Skeletal muscle cell (primary cell): ENCODE results near the gene JSRP1.

ENCODE experiments used
- DNase-seq: peaks from one replicate; pipeline ENCODE4 v3.0.0-alpha.2; 2010; ENCODE audit warnings: low read depth
- H3K4me3 ChIP-seq: 2 replicates; pipeline ENCODE4 v1.5.1; 2011; ENCODE audit warnings: low read depth, mild to moderate bottlenecking, control low read depth, low read length, moderate library complexity

The JSRP1 gene

DNA sequence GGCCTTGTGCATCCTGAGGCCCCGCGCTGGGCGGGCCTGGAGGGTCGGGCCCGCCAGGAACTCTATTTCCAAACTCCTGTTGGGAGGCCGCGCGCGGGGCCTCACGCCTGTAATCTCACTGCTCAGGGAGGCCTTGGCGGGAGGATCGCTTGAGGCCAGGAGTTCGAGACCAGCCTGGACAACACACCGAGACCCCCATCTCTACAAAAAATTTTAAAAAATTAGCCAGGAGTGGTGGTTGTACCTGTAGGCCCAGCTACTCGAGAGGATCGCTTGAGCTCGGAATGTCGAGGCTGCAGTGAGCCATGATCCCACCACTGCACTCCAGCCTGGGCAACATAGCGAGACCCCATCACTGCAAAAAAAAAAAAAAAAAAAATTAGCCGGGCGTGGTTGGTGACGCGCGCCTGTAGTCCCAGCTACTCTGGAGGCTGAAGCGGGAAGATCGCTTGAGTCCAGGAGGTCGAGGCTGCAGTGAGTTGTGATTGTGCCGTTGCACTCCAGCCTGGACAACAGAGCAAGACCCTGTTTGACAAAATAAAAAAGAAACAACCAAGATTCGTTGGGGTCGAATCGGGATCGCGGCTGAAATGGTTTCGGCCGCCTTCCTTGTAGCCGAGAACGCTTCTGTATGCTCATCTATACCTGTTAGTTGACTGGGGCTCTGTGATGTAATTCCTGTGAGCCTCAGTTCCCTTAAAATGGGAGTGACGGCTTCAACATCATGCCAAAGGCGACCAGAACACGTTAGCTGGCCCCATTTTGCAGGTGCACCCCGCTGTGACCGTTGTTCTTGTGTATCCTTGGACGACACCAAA, 19.0 kb downstream of the JSRP1 start:
- no peak for DNase-seq
- H3K4me3 ChIP-seq, result peak overlapping the region; percentile 78

DNA sequence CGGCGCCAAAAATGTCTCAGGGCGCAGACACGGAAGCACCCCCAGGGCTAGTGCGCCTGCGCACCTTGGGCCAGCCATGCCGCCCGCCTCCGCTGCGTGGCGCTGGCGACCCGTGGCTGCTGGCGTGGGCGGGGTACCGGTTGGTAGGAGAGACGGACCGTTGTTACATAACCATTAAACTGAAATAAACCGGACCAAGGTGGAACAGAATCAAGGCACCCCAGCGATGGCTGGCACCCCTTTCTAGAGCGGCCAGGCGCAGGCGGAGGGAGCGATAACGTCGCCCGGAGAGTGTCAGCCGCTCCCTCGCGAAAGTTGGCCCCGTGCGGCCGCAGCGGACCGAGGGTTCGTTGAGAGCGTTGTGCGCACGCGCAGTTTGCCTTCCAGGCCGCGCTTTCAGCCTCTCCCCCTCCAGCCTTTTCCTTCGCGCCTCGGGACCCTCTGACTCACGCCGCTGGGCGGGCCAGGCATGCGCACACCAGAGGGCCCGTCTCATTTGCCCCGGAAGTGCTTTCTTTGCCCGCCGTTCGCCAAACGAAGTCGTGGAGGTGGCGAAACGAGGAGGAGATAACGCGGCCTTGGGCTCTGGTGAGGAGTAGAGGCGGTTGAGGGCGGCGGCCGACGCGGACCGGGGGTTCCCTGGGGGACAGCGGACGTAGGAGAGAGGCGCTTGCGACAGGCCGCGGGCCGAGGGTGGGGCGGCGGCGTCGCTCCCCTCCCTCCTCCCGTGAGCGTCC, 19.7 kb downstream of the JSRP1 start, which contains the start of the genes PLEKHJ1 and SF3A2:
Gene PLEKHJ1, minus strand, starts transcription at position 16 of the 737 bp plus-strand sequence. CDS start 81 bp downstream, outside the sequence.
Gene SF3A2, plus strand, starts transcription at position 511 of the 737 bp plus-strand sequence. CDS start 6,595 bp downstream, outside the sequence.
- DNase-seq, result peak; percentile 88
- peak within 1 kb of the TSS; percentile 78 for H3K4me3 ChIP-seq

DNA sequence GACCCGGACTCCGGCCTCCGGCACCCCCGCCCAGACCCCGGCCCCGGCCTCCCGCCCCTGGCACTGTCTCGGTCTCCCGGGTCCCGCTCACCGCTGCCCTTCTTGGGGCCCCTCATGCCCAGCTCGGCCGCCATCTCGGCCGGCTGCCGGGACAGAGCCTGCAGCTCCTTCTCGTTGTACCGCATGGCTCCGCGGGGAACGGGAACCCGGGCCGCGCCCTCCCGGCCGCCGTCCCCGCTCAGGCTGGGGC, 20.2 kb downstream of the JSRP1 start:
- peak overlapping the region; percentile 78 for H3K4me3 ChIP-seq
- DNase-seq, result no peak

DNA sequence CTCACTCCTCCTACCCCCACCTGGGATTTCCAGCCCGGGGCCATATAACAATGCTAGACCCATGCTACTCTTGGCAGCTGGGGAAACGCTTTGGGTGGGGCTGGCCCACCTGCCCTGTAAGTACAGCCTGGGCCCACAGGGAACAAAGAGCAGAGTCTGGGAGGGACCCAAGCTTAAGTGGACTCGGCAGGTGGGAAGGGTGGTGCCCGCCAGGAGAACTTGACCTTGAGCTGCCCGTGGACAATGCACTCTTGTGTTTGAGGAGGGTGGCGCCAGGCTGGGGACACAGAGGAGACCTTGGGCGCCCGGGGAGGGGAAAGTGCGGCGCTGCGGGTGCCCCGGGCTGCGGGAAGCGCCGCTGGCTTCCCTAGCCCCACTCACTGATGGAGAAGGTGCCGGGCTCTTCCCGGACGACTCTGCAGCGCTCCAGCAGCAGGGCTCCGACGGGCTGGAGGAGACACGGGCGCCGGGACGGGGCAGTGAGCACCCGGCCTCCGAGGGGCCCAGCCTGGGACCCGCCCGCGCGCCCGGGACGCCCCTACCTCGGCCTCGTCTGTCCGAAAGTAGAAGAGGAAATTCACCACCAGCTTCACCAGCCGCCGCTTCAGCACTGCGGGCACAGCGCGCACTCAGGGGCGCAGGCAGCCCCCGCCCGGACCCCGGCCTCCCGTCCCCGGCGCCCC, 20.7 kb downstream of the JSRP1 start:
- no peak for DNase-seq
- H3K4me3 ChIP-seq, result peak overlapping the region; percentile 78

DNA sequence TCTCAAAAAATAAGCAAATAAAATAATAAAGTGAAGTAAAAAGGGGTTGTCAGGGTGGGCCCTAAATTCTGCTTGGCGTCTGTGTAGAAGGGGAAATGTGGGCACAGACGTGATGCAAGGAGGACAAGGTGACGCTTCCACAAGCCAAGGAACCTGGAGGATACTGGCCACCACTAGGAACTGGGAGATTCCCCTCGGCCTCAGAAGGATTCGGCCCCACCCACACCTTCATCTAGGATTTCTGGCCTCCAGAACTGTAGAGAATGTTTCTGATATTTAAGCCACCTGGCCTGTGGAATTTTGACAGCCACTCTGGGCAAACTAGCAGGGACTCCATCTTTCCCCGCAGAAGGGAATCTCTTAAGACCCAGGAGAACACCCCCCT, 21.2 kb downstream of the JSRP1 start:
- H3K4me3 ChIP-seq, result peak overlapping the region; percentile 78
- DNase-seq, result no peak

DNA sequence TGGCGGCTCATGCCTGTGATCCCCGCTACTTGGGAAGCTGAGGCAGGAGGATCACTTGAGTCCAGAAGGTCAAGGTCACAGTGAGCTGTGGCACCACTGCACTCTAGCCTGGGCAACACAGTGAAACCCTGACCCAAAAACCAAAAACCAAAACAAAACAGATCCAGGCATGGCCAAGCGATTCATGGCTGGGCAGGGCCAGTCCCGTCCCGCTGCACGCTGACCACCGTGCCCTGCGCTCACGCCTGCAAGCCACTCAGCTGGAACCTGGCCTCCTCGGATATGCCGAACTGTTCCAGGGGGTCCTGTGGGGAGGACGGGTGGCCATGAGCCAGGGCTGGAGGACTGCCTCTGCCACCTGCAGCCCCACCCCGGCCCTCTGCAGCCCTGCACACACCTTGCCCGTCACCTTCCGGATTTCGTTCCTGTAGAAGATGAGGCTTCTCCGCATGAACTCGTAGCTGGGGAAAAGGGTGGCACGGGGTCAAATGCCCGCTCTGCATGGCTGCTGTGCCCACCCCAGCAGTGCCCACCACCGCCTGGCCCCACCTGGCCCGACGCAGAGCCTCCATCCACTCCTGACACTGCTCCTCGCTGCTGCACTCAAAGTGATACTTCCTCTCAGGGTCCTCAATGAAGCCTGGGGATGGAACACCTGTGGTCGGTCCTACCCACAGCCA, 22.5 kb downstream of the JSRP1 start:
- no peak overlapping the region for H3K4me3 ChIP-seq
- no peak for DNase-seq

DNA sequence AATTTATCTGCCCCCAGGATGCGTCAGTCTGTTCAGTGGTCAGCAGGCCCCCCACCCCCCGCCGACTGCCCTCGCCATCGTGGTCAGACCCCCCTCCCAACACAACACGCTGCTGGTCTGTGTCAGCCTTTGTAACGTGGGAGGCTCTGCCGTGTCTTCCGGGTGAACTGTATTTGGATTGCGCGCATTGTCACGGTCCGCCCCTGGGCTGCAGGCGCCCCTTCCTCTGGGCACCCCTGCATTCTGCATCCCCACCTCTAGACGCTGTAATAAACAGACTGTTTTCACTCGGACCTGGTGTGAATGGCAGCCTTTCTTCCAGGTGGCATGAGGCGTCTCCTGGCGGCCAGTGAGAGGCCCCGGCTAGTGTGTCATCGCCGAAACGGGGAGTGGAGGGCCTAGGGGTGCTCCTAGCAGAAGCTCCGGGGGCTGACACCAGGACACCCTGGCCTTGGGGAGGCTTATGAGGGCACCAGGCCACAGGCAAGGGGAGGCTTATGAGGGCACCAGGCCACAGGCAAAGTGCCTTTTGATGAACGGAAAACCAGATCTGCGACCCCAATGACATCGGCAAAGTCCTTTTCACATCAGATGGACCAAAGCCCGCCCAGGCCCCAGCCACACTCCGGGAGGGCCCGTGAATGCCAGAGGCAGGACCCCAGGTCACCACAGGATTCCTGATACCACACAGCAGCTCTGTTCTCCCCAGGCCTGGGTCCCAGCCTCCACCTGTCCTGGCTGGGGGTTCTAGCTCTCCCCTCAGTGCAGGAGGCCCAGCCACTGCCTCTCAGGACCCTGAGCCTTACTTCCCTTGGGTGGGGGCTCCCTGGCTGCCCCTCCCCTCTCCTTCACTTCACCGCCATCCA, 23.7 kb downstream of the JSRP1 start:
- H3K4me3 ChIP-seq, result no peak overlapping the region
- no peak for DNase-seq

DNA sequence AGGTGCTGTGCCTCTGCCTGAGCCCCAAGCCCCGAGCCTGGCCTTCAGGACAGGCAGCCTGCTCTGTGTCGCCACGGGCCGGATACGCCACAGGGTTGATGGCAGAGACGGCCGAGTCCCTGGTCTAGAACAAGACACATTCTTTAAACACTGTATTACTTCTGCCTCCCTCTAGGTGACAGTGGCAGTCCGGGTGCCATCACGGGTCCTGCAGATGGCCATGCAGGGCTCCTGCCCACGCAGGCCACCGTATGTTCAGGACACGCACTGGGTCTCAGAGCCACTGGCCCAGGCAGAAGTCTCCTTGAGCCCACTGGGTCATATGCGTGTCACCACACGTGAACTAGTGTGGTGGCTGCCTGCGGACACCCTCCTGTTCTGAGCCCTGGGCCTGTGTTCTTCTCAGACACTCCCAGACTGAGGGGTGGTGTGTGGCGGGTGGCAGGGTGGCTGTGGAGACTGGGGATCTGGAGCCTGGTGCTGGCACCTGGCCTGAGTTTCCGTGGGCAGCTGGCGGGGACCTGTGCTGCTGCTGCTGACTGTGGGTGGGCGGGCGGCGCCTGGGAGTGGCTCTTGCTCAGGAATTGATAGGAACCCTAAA, 24.5 kb downstream of the JSRP1 start:
- H3K4me3 ChIP-seq, result no peak overlapping the region
- DNase-seq, result no peak

DNA sequence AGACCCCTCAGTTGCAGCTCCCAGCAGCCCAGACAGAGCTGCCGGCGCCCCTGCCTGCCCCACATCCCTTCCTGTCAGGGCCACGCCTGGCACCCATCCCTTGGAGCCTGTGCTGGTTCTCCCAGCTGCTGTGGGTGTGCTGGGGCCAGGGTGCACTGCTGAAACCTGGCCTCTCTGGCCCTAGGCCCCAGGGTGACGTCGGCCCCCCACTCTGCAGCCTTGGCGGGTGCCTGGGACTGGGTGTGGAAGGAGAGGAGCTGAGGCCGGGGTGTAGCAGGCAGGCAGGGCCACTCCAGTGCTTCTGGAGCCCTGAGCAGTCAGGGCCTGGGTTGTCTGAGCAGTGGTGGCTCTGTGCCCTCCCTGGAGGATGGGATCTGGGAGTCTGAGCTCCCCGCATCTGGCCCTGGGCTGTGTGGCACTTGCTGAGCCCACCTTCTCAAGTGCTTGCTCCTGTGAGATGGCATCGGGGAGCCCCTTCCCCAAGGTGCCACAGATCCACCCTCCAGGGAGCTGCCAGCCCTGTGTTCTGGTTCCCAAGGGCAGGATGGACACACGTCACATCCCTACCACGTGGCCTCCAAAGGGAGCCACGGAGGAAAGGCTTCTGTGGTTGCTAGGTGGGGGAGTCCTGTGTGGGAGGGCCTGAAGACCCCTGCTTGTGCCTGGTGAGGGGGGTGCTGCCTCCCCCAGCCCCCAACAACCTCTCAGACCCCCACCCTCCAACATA, 25.2 kb downstream of the JSRP1 start:
- DNase-seq, result no peak
- H3K4me3 ChIP-seq, result no peak overlapping the region

DNA sequence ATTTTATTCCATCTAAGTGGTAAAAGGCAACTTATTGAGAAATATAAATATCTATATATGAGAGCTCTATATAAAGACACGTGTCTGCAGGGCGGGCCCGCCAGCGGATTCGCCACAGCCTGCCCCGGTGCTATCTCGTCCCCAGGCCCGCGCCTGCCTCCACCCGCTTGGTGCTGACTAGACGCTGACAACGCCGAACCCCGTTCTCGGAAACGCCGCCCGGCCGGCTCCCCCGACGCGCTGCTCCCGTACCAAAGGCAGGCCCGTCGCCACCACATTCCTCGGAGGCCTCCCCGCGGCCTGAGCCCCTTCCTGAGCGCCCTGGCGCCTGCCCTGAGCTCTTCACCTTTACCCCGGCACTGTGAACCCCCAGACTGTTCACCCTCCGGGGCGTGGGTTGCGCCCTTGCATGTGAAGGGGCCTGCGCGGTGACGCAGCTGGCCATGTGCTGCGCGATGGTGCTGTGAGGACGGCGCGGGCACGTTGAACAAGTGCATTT, 26.1 kb downstream of the JSRP1 start:
- no peak for DNase-seq
- H3K4me3 ChIP-seq, result no peak overlapping the region

DNA sequence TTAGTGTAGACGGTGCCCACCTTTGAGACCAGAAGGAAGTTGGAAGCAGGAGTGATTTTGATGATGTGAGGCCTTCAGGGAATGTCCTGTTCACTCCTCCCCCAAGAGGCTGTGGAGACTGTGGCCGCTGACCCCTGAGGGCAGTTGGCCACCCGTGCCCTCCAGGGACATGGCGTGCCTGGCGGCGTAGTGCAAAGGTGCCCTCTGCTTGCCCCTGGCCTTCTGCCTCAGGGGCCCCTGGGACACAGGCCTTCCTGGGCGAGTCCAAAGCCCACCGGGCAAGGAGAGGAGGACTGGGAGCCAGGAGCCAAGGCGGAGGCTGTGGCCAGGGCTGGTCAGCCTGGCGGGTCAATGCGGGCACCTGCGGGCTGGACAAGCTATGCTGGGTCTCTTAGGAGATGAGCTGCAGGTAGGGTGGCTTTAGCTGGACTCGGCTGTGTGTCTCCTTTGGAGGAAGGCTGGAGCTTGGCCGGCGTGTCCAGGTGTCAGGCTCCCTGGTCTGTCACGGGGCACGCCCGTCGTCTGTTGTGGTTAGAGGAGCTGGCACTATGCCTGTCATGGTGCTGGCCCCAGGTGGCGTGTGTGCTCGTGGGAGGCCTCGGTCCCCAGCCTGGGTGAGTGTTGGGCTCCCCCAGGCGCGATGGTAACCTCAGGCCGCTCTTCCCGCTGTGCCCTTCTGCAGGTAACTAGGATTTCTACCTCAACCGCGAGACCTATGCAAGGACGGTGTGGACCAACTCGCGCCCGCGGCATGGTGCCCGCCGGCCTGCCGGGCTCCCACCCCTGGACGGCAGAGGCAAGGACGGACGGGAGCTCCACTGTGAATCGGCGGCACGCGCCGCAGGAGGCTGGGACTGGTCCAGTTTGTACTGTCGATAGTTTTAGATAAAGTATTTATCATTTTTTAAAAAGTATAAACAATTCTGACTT, 26.8 kb downstream of the JSRP1 start:
- no peak for DNase-seq
- H3K4me3 ChIP-seq, result no peak overlapping the region

DNA sequence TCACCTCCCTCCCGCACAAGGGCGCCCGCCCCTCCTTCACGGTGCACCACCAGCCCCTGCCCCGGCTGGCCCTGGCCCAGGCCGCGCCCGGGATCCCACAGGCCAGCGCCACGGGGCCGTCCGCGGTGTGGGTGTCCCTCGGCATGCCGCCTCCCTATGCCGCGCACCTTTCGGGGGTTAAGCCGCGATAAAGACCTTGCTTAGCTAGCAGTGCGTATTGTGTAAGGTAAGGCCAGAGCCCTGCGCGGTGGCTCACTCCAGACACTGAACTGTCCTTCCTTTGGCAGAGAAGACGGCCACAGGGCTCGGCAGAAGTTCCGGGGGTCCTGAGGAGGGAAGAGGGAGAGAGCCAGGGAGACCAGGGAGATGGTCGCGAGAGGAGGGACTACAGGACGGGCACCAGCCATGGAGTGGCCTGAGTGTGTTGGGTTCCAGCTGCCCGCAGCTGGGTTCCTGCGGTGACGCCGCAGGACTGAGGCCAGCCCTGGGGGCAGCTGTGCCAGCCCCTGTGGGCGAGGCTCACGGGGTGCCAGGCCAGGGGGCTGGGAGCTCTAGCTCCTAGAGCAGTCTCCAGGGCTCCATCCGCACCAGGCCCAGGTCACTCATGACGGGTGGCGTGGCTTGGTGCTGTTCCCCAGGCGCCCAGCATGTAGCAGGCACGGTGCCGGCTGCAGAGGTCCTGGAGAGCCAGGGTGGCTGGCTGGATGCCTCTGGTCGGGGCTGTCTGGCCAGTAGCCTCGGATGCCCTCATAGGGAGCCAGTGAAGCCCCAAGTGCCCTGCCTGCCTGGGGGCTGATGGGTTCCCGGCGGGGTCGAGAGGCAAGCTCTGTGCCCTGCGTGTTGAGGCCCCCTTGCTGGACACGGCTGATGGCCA, 27.8 kb downstream of the JSRP1 start:
- no peak for DNase-seq
- no peak overlapping the region for H3K4me3 ChIP-seq

DNA sequence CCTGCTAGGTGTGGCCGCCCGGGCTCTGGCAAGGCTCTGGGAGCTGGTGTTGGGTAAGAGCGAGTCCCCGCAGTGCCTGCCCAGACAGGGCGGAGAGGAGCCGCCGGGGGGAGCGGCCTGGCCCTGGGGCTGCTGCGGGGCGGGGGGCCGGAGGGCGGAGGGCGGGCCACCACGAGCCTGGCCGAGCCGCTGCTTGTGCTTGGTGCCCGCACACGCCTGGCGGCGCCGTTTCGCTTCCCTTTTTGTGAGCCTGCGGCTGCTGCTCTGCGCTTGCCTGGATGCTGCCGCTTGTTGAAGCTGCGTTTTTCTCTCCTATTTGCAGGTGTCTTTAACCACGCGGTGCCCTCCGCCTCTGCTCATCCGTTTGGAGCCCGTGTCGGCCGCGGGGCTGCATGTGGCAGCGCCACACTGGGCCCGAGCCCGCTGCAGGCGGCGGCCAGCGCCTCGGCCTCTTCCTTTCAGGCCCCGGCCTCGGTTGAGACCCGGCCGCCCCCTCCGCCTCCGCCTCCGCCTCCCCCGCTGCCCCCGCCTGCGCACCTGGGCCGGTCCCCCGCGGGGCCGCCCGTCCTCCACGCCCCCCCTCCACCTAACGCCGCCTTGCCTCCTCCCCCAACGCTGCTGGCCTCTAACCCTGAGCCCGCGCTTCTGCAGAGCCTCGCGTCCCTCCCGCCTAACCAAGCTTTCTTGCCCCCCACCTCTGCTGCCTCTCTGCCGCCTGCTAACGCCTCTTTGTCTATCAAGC, 28.6 kb downstream of the JSRP1 start:
- DNase-seq, result no peak
- no peak overlapping the region for H3K4me3 ChIP-seq

DNA sequence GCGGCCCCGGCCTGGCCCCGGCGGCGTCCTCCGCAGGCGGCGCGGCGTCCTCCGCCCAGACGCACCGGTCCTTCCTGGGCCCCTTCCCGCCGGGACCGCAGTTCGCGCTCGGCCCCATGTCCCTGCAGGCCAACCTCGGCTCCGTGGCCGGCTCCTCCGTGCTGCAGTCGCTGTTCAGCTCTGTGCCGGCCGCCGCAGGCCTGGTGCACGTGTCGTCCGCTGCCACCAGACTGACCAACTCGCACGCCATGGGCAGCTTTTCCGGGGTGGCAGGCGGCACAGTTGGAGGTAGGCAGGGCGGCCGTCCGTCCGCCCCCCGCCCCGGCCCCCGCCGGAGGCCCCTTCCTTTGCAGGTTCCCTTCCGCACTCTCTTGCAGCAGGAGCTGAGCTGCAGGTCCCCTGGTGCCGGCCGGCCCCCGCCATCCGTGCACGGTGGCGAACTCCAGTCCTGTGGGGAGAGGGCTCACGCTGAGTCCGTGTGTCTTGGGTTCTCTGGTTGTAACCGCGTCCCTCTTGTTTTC, 29.3 kb downstream of the JSRP1 start:
- DNase-seq, result no peak

More for the DNA sequence above, 29.3 kb downstream of the JSRP1 start:
- H3K4me3 ChIP-seq, result no peak overlapping the region
